Measurements from ENCODE around the gene TIGD2. TPM values are rescaled to one million over a fixed set of nuclear protein-coding genes. Genes with fewer than 3 reads are reported as not detected.
A peak's percentile ranks its signal among the peaks of the same experiment; 100 is the strongest.

Gene TIGD2
- total and polyA plus RNA-seq, 7 donors = 1.4 to 3.3 (median 2.3) TPM

DNA sequence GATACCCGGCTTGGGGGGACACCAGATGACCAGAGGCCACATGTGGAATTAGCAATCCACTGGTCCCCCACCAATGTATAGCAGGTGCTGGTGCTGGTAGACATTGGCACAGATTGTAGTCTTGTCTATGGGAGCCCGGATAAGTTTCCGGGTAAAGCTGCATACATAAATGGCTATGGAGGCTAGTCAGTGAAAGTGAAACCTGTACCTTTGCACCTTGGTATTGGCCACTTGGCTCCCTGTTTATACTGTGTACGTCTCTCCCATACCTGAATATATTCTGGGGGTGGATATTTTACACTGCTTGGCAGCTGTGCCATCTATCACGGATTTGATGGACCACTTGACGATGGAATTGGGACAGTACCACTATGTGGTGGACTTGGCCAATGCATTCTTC lies 5.6 kb upstream of the TIGD2 start:
- intact Hi-C loops (cut with DNase I) = no loop called here
- Histone ChIP-seq H3K36me3 (no peaks in the 10 kb centered on the region), H3K4me3 (no peak overlapping the region), H3K27ac (no peak overlapping the region), H3K9me3 (no peaks in the 10 kb centered on the region), H3K4me1 (peaks cover 0 to 7% (median 3%) of the 10 kb centered on the region in 4 donors), H3K27me3 (no peaks in the 10 kb centered on the region)
- TF ChIP-seq, protein P1, sequence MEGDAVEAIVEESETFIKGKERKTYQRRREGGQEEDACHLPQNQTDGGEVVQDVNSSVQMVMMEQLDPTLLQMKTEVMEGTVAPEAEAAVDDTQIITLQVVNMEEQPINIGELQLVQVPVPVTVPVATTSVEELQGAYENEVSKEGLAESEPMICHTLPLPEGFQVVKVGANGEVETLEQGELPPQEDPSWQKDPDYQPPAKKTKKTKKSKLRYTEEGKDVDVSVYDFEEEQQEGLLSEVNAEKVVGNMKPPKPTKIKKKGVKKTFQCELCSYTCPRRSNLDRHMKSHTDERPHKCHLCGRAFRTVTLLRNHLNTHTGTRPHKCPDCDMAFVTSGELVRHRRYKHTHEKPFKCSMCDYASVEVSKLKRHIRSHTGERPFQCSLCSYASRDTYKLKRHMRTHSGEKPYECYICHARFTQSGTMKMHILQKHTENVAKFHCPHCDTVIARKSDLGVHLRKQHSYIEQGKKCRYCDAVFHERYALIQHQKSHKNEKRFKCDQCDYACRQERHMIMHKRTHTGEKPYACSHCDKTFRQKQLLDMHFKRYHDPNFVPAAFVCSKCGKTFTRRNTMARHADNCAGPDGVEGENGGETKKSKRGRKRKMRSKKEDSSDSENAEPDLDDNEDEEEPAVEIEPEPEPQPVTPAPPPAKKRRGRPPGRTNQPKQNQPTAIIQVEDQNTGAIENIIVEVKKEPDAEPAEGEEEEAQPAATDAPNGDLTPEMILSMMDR (IDR thresholded peaks at IDR 0.05) = no peak
- TF ChIP-seq EP300 (IDR thresholded peaks at IDR 0.05) (no peak), POLR2AphosphoS5 (IDR thresholded peaks at IDR 0.05) (no peak), POLR2A (IDR thresholded peaks at IDR 0.05) (no peak)
- WGBS, 2 donors = 90 to 91% methylated on average over 6 of the region's 6 CpGs
- DNase-seq = no peak

DNA sequence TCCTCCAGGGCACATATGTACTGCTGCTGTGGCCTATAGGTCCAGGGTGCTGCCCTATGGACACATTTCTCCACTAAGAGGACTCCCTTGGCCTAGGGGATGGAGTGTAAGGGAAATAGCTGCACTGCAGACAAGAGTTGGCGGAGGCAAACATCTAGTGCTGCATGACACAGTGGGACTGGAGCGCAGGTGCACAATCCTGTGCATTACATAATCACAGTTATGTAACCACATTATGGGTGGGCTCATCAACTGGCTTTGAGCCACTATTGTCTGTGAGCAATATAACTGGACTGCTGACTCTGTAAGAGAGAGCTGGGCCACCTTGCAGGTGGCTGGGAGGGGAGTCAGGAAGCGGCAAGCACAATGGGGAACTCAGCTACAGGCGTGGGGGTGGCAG lies 3.2 kb upstream of the TIGD2 start:
- intact Hi-C loops (cut with DNase I) = no loop called here
- DNase-seq = no peak
- 95 to 99% methylated on average over 4 of the region's 4 CpGs for WGBS, 2 donors
- Histone ChIP-seq H3K9me3 (no peaks in the 10 kb centered on the region), H3K4me3 (no peak overlapping the region), H3K36me3 (no peaks in the 10 kb centered on the region), H3K4me1 (peaks cover 0 to 20% (median 12%) of the 10 kb centered on the region in 4 donors), H3K27ac (no peak overlapping the region), H3K27me3 (no peaks in the 10 kb centered on the region)
- no peak for TF ChIP-seq POLR2AphosphoS5 (IDR thresholded peaks at IDR 0.05)

- peaks cover 0 to 20% (median 12%) of the 10 kb centered on the region in 4 donors for H3K4me1 ChIP-seq
- WGBS, 2 donors = 54 to 59% methylated on average over 10 of the region's 10 CpGs
- intact Hi-C loops (cut with DNase I) = loop anchor here (2.0 to 10.0 kb wide), 2 partner anchors 289 to 405 kb away; no protein-coding TSS in a partner anchor
- H3K27ac ChIP-seq = no peak overlapping the region
- DNase-seq = no peak
- H3K36me3 ChIP-seq = no peaks in the 10 kb centered on the region
- H3K4me3 ChIP-seq = peak overlapping the region in 3 of 4 donors; percentile 88 to 95 (median 91)
- TF ChIP-seq POLR2AphosphoS5 (IDR thresholded peaks at IDR 0.05) (no peak), EP300 (IDR thresholded peaks at IDR 0.05) (no peak), POLR2A (IDR thresholded peaks at IDR 0.05) (no peak)
- TF ChIP-seq, protein P1 (IDR thresholded peaks at IDR 0.05) = no peak
- no peaks in the 10 kb centered on the region for H3K27me3 ChIP-seq
- H3K9me3 ChIP-seq = no peaks in the 10 kb centered on the region
Measured at GRCh38 chr4:89109841-89110540, 1.3 kb upstream of the TIGD2 start.

- peak overlapping the region; percentile 82 to 87 (median 84) for H3K27ac ChIP-seq
- intact Hi-C loops (cut with DNase I) = loop anchor here (2.0 to 10.0 kb wide), 2 partner anchors 290 to 406 kb away; no protein-coding TSS in a partner anchor
- no peaks in the 10 kb centered on the region for H3K27me3 ChIP-seq
- no peaks in the 10 kb centered on the region for H3K36me3 ChIP-seq
- no peaks in the 10 kb centered on the region for H3K9me3 ChIP-seq
- H3K4me1 ChIP-seq = peaks cover 0 to 20% (median 12%) of the 10 kb centered on the region in 4 donors
- no peak for DNase-seq
- WGBS, 2 donors = 0 to 2% methylated on average over 30 of the region's 30 CpGs
- TF ChIP-seq POLR2A (IDR thresholded peaks at IDR 0.05) (no peak), POLR2AphosphoS5 (IDR thresholded peaks at IDR 0.05) (no peak), EP300 (IDR thresholded peaks at IDR 0.05) (no peak)
- TF ChIP-seq, protein P1 (IDR thresholded peaks at IDR 0.05) = no peak
- H3K4me3 ChIP-seq = peak overlapping the region; percentile 82 to 95 (median 90)
Measured at GRCh38 chr4:89110541-89110985, 770 bp upstream of the TIGD2 start.

DNA sequence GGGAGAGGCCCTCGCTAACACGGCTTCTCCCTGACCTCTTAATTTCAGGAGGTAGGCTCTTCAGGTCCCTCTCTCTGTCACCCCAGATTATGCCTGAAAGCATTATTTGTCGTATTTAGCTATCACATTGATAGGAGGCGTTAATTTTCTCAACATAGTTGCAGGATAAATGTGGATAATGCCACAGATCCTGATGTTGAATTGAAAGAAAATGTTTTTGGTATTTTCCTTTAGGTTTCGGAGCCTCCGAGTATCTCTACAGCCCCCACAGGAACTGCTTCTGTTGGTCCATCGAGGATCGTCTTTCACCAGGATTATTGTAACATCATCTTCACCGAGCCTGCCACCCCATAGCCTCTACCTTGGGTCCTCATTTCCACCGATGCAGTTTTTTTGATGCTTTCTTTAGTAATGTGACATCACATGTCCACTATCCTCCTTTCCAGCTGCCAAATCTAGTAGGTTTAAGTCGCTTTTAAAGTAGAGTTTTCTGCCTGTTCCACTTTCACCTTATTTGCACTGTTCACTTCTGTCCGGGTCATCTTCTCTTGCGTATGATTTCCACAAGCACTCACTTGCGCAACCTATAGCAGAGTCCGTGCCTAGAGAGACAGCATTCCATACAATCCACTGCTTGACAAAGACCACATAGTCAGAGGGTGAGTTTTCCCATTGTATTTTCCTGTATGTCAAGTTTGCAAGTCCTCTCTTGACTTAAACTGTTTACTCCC lies 665 bp downstream of the TIGD2 start:
- Histone ChIP-seq H3K4me3 (peak overlapping the region; percentile 82 to 95 (median 90)), H3K27me3 (no peaks in the 10 kb centered on the region), H3K9me3 (no peaks in the 10 kb centered on the region), H3K4me1 (peaks cover 0 to 20% (median 12%) of the 10 kb centered on the region in 4 donors), H3K27ac (peak overlapping the region; percentile 82 to 87 (median 84)), H3K36me3 (no peaks in the 10 kb centered on the region)
- 7 to 31% methylated on average over 15 of the region's 15 CpGs for WGBS, 2 donors
- DNase-seq = no peak
- intact Hi-C loops (cut with DNase I) = loop anchor here (1.0 to 10.0 kb wide), 3 partner anchors 55 to 407 kb away; partner anchors contain the start of gene FAM13A
- TF ChIP-seq POLR2A (IDR thresholded peaks at IDR 0.05) (no peak), EP300 (IDR thresholded peaks at IDR 0.05) (peak in 1 of 4 donors; percentile 43), POLR2AphosphoS5 (IDR thresholded peaks at IDR 0.05) (peak in 2 of 4 donors; percentile 19 to 31)
- TF ChIP-seq, protein P1 (IDR thresholded peaks at IDR 0.05) = no peak
